Central memory CD4-positive, alpha-beta T cell (primary cell): ENCODE results near the gene CLIC3.

ENCODE experiments used
- DNase-seq: peaks from one replicate; pipeline ENCODE4 v3.0.0; 2022

CLIC3 gene

GRCh38 chr9:136963341-136963740, 33.0 kb downstream of the CLIC3 start:
- no peak for DNase-seq

DNA sequence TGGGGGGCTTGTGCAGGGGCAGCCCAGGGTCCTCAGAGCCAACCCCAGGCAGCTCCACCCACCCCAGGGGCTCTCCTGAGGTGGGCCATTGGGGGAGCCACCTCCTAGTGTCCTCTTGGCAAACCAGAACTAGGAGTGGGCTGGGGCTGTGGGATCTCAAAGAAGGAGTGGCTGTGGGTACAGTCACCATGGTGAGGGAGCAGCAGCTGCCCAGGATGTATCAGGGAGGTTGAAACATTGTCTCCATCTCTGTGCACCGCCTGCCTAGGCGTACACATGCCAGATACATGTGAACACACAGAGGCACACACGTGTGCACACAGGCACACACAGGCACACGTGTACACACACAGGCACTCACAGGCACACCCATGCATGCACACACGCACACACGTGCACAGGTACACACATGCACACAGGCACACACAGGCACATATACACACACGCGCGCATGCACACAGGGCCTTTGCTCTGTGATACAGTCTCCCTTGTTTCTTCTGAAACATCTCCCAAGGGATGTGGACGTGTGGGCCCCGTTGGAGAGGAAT, 33.6 kb downstream of the CLIC3 start:
- DNase-seq, result no peak

DNA sequence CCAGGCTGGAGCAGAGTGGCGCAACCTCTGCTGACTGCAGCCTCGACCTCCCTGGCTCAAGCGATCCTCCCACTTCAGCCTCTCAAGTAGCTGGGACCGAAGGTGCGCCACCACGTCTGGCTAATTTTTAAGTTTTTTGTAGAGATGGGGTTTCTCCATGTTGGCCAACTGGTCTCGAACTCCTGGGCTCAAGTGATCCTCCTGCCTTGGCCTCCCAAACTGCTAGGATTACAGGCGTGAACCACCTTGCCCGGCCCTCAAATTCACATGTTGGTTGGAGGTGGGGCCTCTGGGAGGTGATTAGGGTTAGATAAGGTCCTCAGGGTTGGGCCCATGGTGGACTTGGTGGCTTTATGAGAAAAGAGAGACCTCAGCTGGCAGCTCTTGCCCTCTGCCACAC, 34.2 kb downstream of the CLIC3 start:
- no peak for DNase-seq

GRCh38 chr9:136961279-136962065, 34.9 kb downstream of the CLIC3 start:
- no peak for DNase-seq

DNA sequence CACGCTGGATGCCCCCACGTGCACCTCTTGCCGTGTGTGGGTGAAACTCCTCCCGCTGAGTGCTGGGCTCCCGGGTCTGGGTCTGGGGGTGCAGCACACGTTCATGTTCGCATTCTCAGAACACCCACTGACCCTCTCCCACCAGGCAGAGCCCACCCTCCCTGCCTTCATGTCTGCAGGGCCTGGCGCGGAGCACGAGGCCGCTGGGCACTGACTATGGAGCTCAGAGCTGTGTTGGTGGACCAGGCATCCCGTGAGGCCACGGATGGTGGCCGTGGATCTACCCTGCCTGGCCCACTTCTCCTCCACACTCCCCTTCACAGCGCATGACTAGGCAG, 35.5 kb downstream of the CLIC3 start:
- no peak for DNase-seq

DNA sequence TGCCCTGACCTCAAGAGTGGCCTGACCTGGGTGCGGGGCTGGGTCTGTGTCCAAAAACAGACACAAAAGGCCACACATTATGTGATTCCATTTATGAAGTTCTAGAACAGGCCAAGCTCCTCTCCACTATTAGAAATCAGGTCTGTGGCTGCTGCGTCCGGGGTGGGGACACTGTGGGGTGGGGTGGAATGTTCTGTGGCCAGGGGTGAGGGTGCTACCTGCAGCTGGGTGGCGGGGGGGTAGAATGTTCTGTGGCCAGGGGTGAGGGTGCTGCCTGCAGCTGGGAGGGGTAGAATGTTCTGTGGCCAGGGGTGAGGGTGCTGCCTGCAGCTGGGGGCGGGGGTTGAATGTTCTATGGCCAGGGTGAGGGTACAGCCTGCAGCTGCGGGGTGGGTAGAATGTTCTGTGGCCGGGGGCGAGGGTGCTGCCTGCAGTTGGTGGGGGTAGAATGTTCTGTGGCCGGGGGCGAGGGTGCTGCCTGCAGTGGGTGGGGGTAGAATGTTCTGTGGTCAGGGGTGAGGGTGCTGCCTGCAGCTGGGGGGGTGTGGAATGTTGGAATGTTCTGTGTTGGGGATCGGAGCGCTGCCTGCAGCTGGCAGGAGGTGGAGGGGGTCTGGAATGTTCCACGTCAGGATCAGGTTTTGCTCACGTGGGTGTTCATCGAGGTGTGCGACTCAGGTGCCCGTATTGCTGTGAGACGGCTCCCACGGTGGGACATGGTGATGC, 36.0 kb downstream of the CLIC3 start:
- DNase-seq, result peak; percentile 46

DNA sequence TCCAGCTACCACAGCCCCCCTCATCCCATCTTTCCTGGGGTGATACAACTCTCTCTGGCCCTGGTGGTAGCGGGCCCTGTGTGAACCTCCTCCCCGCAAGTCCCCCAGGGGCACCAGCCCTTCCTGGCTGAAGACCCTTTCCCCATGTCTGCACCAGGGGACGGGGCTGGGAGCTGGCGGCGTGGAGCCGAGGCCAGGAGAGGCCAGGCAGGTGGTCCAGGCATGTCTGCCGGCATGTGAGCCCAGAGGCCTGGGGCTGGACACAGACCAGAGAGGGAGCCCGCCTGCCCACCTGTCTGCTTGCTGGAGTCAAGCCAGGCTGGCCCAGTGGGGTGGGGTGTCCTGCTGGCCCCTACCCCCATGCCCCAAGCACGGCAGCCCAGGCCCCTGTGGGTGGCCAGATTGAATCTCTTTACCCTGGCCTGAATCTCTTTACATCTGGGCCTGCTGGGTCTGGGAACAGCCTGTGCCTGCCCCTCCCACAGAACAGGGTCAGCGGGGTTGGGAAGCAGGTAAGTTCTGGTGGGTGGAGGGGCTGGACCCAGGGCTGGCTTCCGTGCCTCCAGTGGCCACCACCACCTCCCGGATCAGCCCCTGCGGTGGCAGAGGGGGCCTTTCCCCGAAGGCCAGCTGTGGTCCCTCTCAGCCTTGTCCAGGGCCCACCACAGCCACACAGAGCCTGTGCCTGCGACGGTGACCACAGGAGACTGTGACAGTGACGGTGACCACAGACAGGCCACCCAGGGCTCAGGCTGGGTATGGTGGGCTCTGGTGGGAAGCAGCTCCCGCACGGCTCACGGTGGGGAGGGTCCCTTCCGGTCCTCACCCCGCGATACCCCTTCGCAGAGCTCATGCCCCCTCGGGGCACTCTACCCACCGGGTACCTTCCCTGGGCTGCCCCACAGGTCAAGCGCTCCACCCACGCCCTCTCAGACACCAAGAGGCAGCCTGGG, 37.2 kb downstream of the CLIC3 start:
- no peak for DNase-seq

DNA sequence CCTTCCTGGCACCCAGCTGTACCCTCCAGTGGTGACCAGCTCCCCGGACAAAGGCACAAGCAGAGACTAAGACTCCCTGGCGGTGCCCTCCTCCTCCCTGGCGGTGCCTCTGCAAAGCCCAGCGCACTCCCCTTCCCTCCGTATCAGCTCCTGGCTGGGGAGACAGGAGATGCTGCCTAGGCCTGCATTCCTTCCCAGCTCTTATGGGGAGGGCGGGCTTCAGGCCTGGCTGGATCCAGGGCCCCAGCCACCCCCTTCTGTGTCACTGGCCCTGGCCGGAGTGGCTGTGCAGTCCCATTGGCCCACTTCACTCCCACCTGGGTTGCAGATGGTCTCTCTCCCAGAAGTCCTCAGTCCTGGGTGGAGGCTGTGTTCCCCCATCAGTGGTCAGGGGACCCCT, 37.9 kb downstream of the CLIC3 start:
- no peak for DNase-seq

GRCh38 chr9:136957901-136958300, 38.5 kb downstream of the CLIC3 start:
- DNase-seq, result no peak

DNA sequence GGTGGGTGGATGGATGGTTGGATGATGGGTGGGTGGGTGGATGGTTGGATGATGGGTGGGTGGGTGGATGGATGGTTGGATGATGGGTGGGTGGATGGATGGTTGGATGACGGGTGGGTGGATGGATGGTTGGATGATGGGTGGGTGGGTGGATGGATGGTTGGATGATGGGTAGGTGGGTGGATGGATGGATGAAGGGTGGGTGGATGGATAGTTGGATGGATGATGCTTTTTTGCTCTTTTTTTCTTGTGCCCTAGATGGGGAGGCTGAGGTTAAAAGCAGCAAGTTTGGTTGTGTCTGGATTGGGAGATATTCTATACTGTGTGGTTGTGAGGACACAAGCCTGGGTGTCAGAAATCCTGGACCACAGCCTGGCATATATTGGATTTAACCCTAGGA, 38.9 kb downstream of the CLIC3 start:
- DNase-seq, result no peak

DNA sequence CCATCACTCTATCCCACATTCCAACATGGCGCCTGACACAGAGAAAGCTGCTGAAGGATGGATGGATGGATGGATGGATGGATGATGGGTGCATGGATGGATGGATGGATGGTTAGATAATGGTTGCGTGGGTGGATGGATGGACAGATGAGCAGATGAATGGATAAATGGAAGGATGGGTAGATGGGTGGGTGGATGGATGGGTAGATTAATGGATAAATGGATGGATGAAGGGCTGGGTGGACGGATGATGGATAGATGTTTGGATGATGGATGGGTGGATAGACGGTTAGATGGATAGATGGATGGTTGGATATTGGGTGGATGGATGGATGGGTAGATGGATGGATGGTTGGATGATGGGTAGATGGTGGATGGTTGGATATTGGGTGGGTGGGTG, 39.8 kb downstream of the CLIC3 start:
- no peak for DNase-seq

GRCh38 chr9:136955943-136956335, 40.4 kb downstream of the CLIC3 start:
- no peak for DNase-seq

DNA sequence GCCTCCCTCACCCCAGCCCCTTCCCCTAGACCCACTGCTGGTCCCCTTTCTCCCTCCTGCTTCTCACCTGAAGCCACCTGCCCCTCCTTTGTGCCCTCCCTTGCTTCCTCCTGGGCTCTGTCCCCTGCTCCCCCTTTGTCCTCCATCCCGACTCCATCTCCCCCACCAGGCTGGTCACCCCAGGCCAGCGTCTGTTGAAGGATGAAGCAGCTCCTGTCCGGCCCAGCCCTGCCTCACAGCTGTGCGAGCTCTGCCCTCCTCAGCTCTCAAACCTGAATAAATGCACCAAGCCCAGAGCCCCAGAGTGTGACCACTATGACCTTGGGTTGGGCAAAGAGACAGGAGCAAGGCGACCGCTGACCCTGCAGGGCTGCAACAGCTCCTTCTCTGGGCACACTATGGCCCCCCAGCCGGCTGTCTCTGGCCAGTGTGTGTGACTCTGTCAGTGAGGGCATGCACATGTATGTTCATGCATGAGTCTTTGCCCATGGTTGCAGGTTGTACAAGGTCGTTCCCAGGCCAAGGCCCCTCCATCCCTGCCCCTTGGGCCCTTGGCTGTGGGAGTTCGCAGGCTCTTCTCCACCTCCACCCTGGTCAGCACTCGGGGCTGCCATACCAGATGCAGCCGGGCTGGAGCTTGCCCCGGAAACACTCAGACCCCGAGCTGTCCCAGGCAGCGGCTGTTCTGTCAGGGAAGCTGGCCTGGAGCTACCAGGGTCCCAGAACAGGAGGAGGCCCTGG, 41.0 kb downstream of the CLIC3 start:
- no peak for DNase-seq

- no peak for DNase-seq
These were observed 41.9 kb downstream of the CLIC3 start for GRCh38 chr9:136954270-136955083.

DNA sequence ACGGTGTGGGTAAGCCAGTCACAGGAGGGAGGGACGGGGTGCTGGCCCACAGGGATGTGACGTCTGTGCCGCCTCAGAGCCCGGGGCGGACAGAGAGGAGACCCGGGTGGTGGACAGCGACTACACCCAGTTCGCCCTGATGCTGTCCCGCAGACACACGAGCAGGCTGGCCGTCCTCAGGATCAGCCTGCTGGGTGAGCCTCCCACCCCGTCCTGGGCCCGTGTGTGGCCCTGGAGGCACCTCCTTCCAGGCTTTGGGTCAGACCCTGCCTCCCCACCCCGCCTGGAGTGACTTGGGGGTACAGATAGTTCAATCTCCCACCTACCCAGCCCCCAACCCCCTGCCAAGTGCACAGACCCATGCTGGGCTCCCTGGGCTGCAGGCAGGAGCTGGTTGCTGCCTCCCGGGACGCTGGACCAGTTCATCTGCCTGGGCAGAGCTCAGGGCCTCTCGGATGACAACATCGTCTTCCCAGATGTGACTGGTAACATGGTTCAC, 42.5 kb downstream of the CLIC3 start:
- DNase-seq, result no peak

DNA sequence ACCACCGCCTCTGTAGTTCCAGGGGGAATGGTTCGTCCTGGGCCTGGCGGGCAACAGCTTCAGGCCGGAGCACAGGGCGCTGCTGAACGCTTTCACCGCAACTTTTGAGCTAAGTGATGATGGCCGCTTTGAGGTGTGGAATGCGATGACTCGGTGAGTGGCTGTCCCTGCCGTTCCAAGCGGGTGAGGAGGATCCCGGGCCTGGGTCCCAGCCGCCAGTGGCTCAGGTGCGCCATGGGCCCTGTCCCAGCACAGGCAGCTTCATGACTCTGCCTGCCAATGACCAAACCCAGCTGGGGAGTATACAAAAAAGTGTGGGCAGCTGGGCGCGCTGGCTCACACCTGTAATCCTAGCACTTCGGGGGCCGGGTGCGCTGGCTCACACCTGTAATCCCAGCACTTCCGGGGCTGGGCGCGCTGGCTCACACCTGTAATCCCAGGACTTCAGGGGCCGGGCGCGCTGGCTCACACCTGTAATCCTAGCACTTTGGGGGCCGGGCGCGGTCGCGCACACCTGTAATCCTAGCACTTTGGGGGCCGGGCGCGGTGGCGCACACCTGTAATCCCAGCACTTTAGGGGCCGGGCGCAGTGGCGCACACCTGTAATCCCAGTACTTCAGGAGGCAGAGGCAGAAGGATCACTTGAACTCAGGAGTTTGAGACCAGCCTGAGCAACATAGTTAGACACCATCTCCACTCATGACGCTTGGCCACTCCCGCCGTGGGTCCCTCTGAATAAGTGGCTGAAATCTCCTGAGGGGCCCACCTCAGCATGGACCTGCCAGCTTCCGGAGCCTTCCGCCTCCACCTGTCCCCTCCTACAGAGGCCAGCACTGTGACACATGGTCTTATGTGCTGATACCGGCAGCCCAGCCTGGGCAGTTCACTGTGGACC, 43.2 kb downstream of the CLIC3 start:
- no peak for DNase-seq

- DNase-seq, result no peak
These were observed 44.0 kb downstream of the CLIC3 start for GRCh38 chr9:136952321-136952850.

DNA sequence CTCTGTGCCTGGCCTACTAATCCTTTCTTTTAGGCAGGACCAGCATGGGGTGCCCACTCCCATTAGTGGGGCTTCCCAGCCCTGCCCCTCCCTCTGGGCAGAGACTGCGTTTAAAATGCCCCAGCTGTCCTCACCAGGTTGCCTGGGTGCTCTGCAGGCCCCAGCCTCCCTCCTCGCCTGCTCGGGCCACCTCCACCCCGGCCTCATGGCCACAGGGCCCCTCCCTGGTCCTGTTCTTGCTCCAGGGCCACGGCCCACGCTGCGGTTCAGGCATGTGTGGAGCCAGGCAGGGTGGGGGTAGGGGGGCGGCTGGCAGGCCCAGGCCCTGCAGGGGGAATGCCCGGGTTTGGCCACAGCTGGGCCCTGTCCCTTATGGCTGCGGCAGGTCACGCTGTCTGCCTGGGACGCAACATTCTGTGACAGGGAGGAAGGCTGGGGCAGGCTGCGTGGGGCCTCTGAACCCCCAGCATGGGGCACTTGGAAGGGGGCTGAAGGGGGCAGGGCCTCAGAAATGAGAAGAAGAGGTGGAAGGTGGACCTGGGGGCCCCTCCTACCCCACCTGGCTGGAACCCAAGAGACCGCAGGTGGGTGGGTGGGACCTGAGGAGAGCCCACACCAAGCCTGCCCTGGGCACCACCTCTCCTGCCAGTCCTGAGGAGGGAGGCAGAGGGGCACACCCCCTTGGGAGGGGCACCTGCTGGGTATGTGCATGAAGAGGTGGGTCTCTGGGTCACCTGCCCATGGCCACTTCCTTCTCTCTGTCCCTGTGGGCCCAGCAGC, 44.6 kb downstream of the CLIC3 start, which contains the start of gene LCN12:
Gene LCN12 (plus strand): TSS at position 733 of the 780 bp plus-strand sequence. CDS start 55 bp downstream, outside the sequence.
- no peak for DNase-seq
